Muscle layer of colon (tissue), 2 donors: ENCODE data around the gene GHSR.
"Not testable (repeated sequence)": the region's sequence is repeated elsewhere in the genome, so short reads cannot be mapped to it uniquely, and the experiment has no call there.

ENCODE experiments used
- H3K27ac ChIP-seq: one replicate; pipeline ENCODE4 v1.7.0; 2013; ENCODE audit warnings: low read depth, mild to moderate bottlenecking, low read length, moderate library complexity
- H3K27me3 ChIP-seq, 2 donors: one replicate each; pipeline ENCODE4 v1.7.0; 2013; ENCODE audit warnings: low read length in 2 of 2, mild to moderate bottlenecking in 2 of 2; ENCODE audit not compliant: insufficient read depth in 2 of 2, control insufficient read depth in 1 of 2
- H3K36me3 ChIP-seq: one replicate; pipeline ENCODE4 v1.7.0; 2013; ENCODE audit warnings: mild to moderate bottlenecking, low read length; ENCODE audit not compliant: insufficient read depth
- H3K4me1 ChIP-seq: one replicate; pipeline ENCODE4 v1.7.0; 2013; ENCODE audit warnings: mild to moderate bottlenecking, low read length; ENCODE audit not compliant: insufficient read depth
- H3K4me3 ChIP-seq, 2 donors: one replicate each; pipeline ENCODE4 v1.7.0; 2013; ENCODE audit warnings: low read length in 2 of 2, low read depth in 1 of 2, mild to moderate bottlenecking in 1 of 2, moderate library complexity in 1 of 2
- H3K9ac ChIP-seq: one replicate; pipeline ENCODE4 v1.7.0; 2013; ENCODE audit warnings: low read length
- H3K9me3 ChIP-seq: one replicate; pipeline ENCODE4 v1.7.0; 2013; ENCODE audit warnings: mild to moderate bottlenecking, low read length
- donor health status: abdominal sarcoma.
- donor health status: Adenocarcinoma of cecum.

Gene GHSR, protein sequence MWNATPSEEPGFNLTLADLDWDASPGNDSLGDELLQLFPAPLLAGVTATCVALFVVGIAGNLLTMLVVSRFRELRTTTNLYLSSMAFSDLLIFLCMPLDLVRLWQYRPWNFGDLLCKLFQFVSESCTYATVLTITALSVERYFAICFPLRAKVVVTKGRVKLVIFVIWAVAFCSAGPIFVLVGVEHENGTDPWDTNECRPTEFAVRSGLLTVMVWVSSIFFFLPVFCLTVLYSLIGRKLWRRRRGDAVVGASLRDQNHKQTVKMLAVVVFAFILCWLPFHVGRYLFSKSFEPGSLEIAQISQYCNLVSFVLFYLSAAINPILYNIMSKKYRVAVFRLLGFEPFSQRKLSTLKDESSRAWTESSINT

DNA sequence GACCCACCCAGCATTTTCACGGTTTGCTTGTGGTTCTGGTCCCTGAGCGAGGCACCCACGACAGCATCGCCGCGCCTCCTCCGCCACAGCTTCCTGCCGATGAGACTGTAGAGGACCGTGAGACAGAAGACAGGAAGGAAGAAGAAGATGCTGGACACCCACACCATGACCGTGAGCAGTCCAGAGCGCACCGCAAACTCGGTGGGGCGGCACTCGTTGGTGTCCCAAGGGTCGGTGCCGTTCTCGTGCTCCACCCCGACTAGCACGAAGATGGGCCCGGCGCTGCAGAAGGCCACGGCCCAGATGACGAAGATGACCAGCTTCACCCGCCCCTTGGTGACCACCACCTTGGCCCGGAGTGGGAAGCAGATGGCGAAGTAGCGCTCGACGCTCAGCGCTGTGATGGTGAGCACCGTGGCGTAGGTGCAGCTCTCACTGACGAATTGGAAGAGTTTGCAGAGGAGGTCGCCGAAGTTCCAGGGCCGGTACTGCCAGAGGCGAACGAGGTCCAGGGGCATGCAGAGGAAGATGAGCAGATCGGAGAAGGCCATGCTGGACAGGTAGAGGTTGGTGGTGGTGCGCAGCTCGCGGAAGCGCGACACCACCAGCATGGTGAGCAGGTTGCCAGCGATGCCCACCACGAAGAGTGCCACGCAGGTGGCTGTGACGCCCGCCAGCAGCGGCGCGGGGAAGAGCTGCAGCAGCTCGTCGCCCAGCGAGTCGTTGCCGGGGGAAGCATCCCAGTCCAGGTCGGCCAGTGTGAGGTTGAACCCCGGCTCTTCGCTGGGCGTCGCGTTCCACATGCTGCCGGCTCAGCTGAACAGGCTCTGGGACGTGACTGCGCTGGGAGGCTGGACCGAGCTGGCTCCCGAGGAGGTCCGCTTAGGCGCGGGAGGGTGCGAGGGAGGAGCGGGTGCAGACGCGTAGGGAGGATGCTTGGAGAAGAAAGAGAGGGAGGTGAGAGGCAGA, at the start of gene GHSR:
GHSR (minus strand) TSS at position 846 of the 969 bp plus-strand sequence; CDS start at position 803, 43 bp downstream.
- no peak within 1 kb of the TSS for H3K4me3 ChIP-seq

DNA sequence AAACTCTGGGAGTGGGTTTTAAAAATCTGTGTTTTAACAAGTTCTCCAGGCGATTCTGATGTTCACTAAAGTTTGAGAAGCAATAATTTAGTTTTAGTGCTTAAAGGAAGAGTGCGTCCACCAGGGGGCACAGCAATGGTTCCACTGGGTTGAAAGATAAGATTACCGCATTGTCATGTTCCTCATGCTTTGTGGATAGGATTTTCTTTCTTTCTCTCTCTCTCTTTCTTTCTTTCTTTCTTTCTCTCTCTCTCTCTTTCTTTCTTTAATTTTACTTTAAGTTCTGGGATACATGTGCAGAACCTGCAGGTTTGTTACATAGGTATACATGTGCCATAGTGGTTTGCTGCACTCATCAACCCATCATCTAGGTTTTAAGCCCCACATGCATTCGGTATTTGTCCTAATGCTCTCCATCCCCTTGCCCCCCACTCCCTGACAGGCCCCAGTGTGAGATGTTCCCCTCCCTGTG, 42.0 kb upstream of the GHSR start:
- H3K4me1 ChIP-seq, H3K27me3 ChIP-seq, H3K36me3 ChIP-seq, H3K27ac ChIP-seq, H3K4me3 ChIP-seq, H3K9ac ChIP-seq, H3K9me3 ChIP-seq: not testable (repeated sequence)

More for the DNA sequence above, at the start of gene GHSR:
- peaks cover 24 to 37% of the 10 kb centered on the region in 2 donors for H3K27me3 ChIP-seq
- no peak within 1 kb of the TSS for H3K9ac ChIP-seq
- no peaks in the 10 kb centered on the region for H3K36me3 ChIP-seq
- H3K9me3 ChIP-seq: no peaks in the 10 kb centered on the region
- H3K27ac ChIP-seq: no peak within 1 kb of the TSS
- no peaks in the 10 kb centered on the region for H3K4me1 ChIP-seq

DNA sequence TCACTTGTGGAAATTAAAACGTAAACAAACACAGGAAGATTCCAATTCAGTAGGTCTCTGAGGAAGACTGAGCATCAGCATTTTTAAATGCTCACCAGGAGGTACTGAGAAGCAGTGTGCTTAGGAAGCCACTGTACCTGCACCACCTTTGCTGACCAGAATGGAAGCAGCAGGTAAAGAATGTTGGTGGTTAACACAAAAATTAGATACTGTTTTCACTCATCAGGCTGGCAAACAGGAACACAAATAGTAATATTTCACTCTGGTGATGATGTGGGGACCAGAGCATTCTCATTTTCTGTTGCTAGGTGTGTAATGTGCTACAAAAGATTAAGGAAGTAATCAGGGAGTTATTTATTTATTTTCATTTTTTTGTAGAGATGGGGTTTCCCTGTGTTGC, 29.9 kb upstream of the GHSR start:
- H3K27me3 ChIP-seq: no peaks in the 10 kb centered on the region
- H3K36me3 ChIP-seq: no peaks in the 10 kb centered on the region
- H3K27ac ChIP-seq: no peak overlapping the region

GRCh38 chr3:172476347-172476746, 28.1 kb upstream of the GHSR start:
- Histone ChIP-seq H3K9me3 (no peaks in the 10 kb centered on the region), H3K36me3 (no peaks in the 10 kb centered on the region), H3K27me3 (no peaks in the 10 kb centered on the region), H3K9ac (no peak overlapping the region), H3K4me1 (no peaks in the 10 kb centered on the region), H3K27ac (no peak overlapping the region), H3K4me3 (no peak overlapping the region)

More for the DNA sequence above, 29.9 kb upstream of the GHSR start:
- H3K9ac ChIP-seq: no peak overlapping the region
- H3K9me3 ChIP-seq: no peaks in the 10 kb centered on the region
- no peak overlapping the region for H3K4me3 ChIP-seq
- H3K4me1 ChIP-seq: no peaks in the 10 kb centered on the region

DNA sequence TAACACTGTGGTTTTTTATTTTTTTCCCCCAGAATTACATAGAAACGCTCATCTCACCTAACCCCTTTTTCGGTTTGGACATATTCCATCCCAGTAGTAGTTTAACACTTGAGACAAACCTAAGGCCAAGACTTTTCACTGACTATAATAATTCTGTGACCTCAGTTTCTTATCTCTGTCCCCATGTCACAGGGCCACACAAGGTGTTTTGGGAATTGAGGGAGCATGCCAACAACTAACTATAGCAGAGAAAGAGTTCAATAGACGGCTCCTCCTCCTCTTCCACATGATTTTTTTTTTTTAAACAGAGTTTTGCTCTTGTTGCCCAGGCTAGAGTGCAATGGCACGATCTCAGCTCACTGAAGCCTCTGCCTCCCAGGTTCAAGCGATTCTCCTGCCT, 27.4 kb upstream of the GHSR start:
- H3K27ac ChIP-seq: no peak overlapping the region
- H3K9ac ChIP-seq: no peak overlapping the region
- no peaks in the 10 kb centered on the region for H3K9me3 ChIP-seq
- H3K36me3 ChIP-seq: no peaks in the 10 kb centered on the region
- H3K27me3 ChIP-seq: no peaks in the 10 kb centered on the region
- no peak overlapping the region for H3K4me3 ChIP-seq
- H3K4me1 ChIP-seq: no peaks in the 10 kb centered on the region

DNA sequence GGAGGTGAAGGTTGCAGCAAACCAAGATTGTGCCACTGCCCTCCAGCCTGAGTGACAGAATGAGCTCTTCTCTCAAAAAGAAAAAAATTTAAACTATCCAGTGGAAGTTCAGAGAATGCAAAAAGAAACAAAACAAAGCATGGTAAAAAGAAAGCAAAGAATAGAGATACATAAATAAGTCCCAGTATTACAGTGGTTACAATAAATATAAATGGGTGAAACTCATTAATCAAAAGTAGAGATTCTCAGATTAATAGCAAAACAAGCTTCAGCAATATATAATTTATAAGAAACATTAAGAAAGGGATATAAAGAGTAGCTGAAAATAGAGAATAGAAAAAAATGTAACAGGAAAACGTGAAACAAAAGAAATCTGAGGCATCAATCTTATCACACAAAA, 23.6 kb upstream of the GHSR start:
- Histone ChIP-seq H3K27ac (no peak overlapping the region), H3K9me3 (no peaks in the 10 kb centered on the region), H3K4me3 (no peak overlapping the region), H3K36me3 (no peaks in the 10 kb centered on the region), H3K27me3 (no peaks in the 10 kb centered on the region), H3K4me1 (no peaks in the 10 kb centered on the region), H3K9ac (no peak overlapping the region)

DNA sequence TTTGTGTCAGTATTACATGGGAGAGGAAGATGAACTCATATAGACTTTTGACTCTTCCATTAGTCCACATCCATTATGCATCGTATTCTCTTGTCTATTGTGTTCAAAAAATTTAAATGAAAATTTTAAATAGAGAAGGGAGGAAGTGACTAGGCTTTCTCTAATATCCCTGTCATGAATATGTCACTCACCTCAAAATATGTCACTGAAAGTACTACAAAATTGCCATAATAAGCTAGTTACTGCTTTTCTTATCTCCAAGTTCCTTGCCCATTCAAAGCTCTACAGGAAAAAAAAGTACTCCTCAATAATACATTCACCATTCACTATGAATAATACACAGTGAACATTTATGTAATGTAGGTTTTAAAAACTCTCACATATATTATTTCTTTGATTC, 22.3 kb upstream of the GHSR start:
- H3K9ac ChIP-seq: no peak overlapping the region
- no peaks in the 10 kb centered on the region for H3K36me3 ChIP-seq
- H3K27ac ChIP-seq: no peak overlapping the region
- H3K27me3 ChIP-seq: no peaks in the 10 kb centered on the region
- H3K9me3 ChIP-seq: no peaks in the 10 kb centered on the region
- no peaks in the 10 kb centered on the region for H3K4me1 ChIP-seq
- no peak overlapping the region for H3K4me3 ChIP-seq

DNA sequence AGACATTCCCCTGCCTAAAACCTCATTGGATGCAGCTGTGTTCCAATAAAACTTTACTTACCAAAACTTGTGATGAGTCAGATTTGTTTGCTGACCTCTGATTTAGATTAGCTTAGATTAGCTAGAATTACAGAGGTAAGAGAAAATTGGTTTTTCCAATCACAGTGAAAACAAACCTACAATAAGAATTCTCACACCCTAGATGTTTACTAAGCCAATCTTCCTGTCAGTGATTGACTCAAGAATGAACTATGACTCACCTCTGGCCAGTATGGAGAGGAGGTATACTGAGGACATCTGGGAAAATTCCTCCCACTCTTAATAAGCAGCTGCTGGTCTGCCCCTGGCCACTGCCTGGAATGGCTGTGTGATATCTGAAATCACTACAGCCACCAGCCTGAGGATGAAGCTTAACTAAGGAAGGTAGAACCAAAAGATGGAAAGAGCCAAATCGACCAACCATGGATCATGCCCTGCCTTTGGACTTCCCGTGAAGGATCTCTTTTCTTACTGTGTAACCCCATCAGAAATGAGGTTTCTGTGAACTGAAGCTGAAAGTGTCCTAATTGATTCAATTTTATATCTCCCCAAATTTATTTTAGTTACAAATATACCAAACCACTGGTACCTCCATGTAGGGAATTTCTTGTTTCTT, 19.0 kb upstream of the GHSR start:
- Histone ChIP-seq H3K27ac (no peak overlapping the region), H3K4me1 (no peaks in the 10 kb centered on the region), H3K4me3 (no peak overlapping the region), H3K9me3 (no peaks in the 10 kb centered on the region), H3K27me3 (no peaks in the 10 kb centered on the region), H3K36me3 (no peaks in the 10 kb centered on the region), H3K9ac (no peak overlapping the region)

DNA sequence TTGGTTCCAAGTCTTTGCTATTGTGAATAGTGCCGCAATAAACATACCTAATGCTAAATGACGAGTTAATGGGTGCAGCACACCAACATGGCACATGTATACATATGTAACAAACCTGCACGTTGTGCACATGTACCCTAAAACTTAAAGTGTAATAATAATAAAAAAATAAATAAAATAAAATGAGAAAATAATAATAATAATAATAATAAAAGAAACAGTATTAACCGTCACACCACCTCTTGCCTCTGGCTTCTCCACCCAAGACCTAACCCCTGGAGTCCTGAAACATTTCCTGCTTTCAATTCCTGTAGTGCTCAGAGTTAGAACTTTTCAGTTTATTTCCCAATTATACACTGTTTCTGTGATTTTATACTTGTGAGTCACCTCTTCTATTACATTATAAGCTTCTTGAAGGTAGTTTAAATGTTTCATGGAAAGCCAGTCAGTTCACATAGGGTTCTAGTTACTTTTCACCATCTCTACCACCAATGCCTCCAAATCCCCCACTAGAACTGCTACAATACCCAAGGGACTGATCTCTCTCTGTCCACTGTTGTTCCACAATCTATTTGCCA, 18.4 kb upstream of the GHSR start:
- no peak overlapping the region for H3K27ac ChIP-seq

GRCh38 chr3:172465281-172465680, 17.0 kb upstream of the GHSR start:
- Histone ChIP-seq H3K4me1 (peaks cover 4% of the 10 kb centered on the region), H3K9me3 (no peaks in the 10 kb centered on the region), H3K27me3 (no peaks in the 10 kb centered on the region), H3K27ac (no peak overlapping the region), H3K36me3 (no peaks in the 10 kb centered on the region), H3K4me3 (no peak overlapping the region), H3K9ac (no peak overlapping the region)

More for the DNA sequence above, 18.4 kb upstream of the GHSR start:
- Histone ChIP-seq H3K27me3 (no peaks in the 10 kb centered on the region), H3K9ac (no peak overlapping the region), H3K4me1 (no peaks in the 10 kb centered on the region), H3K4me3 (no peak overlapping the region), H3K36me3 (no peaks in the 10 kb centered on the region), H3K9me3 (no peaks in the 10 kb centered on the region)

DNA sequence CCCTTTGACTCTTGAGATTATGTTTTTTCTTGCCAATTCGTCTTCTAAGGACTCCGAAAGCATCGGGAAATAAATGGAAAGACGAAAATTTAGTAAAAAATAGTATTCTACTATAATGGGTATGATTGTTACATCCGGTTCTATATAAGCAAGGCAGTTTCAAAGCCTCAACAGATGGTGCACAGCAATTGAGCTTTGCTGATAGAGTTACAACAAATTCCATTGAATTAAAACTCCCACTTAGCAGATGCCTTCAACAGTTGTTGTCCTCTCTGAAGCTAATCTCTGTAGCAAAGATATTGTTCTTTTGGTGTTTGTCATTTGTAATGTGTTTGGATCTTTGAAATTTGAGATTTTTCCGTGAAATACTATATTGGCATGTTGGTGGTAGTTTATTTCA, 16.1 kb upstream of the GHSR start:
- no peak overlapping the region for H3K4me3 ChIP-seq
- H3K9ac ChIP-seq: no peak overlapping the region
- H3K27me3 ChIP-seq: no peaks in the 10 kb centered on the region
- no peak overlapping the region for H3K27ac ChIP-seq
- H3K4me1 ChIP-seq: peaks cover 4% of the 10 kb centered on the region
- no peaks in the 10 kb centered on the region for H3K36me3 ChIP-seq
- H3K9me3 ChIP-seq: no peaks in the 10 kb centered on the region
